PC-3 (cell line): Measurements from ENCODE around the gene DIAPH2.

Source experiments
- CTCF ChIP-seq: fragments of 300-600 bp; sonication (generic); conservative IDR thresholded peaks from 2 replicates; pipeline ENCODE4 v1.5.1; 2017; ENCODE audit warnings: antibody characterized with exemption, low read depth, mild to moderate bottlenecking, low read length
- EZH2 ChIP-seq: fragments of 300-600 bp; sonication (generic); IDR thresholded peaks from one replicate; pipeline ENCODE4 v1.6.1; 2017; ENCODE audit warnings: antibody characterized with exemption, mild to moderate bottlenecking, low read length; ENCODE audit not compliant: unreplicated experiment

DNA sequence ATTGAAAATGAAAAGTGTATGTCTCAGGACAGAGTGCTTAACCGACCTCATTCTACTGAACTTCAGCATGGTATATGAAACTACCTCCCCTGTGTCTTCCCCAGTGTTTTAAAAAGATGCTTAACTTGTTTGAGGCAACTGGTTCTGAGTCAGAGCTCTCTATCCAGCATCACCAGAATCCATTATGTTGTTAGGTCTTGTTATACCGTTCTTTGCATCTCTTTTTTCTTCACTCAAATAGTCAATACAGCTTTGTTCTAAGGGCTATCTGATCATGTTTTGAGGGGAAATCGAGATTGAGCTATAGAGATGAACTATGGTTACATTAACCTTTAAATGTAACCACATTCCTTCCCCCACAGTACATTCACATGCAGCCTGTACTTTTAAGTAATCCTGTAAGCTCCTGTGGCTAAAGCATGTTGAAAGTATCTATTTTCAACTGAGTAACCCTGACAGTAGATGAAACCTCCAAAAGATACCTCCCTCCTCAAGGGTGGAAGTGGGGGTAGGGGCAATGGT, 713.4 kb downstream of the DIAPH2 start:
- no peak for TF ChIP-seq CTCF
- no peak for TF ChIP-seq EZH2
